GM12878 (cell line): Measurements from ENCODE around the gene SLC22A7. TPM values are rescaled to one million over a fixed set of nuclear protein-coding genes. Genes with fewer than 3 reads are reported as not detected.
A peak's percentile ranks its signal among the peaks of the same experiment; 100 is the strongest.

Source experiments
- ATAC-seq: fragments of 200-7000 bp; cut with Tn5 transposase; 3 replicates; pipeline ENCODE4 v1.9.1; 2020; ENCODE audit warnings: mild to moderate bottlenecking, moderate library complexity
- BruUV-seq: library from RNA; stranded (reverse); fragments of 400-500 nt; replicated peaks from 2 replicates; lab custom pipeline; 2021; lab: Mats Ljungman, UMichigan
- CTCF ChIA-PET: fragments of 300-600 bp; sonication (Branson Sonifier 250); formaldehyde crosslinking; extraction: SDS; loops from one replicate; lab custom pipeline; 2021; ENCODE audit warnings: inconsistent platforms; lab: Yijun Ruan, JAX
- POLR2A ChIA-PET: fragments of 350-600 bp; formaldehyde crosslinking; extraction: SDS; loops from one replicate; lab custom pipeline; 2021; ENCODE audit warnings: inconsistent platforms; lab: Charles Lee
- RAD21 ChIA-PET: fragments of 300-600 bp; sonication (Branson Sonifier 250); formaldehyde crosslinking; loops from one replicate; lab custom pipeline; 2023; ENCODE audit warnings: antibody characterized with exemption; ENCODE audit not compliant: unreplicated experiment; lab: Charles Lee
- SMC1A ChIA-PET: fragments of 300-600 bp; sonication (Branson Sonifier 250); formaldehyde crosslinking; loops from one replicate; lab custom pipeline; 2023; ENCODE audit not compliant: unreplicated experiment, uncharacterized antibody; lab: Charles Lee
- DNase-seq: peaks from one replicate; pipeline ENCODE4 v3.0.0-alpha.2; 2011; ENCODE audit warnings: low read depth, low spot score
- FAIRE-seq: peaks from 3 replicates; lab custom pipeline; 2011; peaks lifted over from hg19 to GRCh38; lab: Jason Lieb, UNC
- H2AFZ ChIP-seq: 2 replicates; pipeline ENCODE4 v1.6.0; 2011; ENCODE audit warnings: low read depth, low read length, control low read depth; ENCODE audit not compliant: control insufficient read depth
- H3K27ac ChIP-seq: 2 replicates; pipeline ENCODE4 v1.5.1; 2011; ENCODE audit warnings: control low read depth; ENCODE audit not compliant: control insufficient read depth, insufficient read depth
- H3K27me3 ChIP-seq, 2 experiments: replicated peaks in 1 of 2; 2 replicates each; pipeline versions ENCODE4 v1.6.0 to v1.6.1; 2011; ENCODE audit warnings: low read length in 1 of 2; ENCODE audit not compliant: control insufficient read depth in 2 of 2, insufficient read depth in 2 of 2
- H3K36me3 ChIP-seq, 2 experiments: 2 replicates each; pipeline ENCODE4 v1.5.1; 2011; ENCODE audit warnings: low read length in 1 of 2; ENCODE audit not compliant: control insufficient read depth in 2 of 2, insufficient read depth in 2 of 2
- H3K4me1 ChIP-seq: 2 replicates; pipeline ENCODE4 v1.6.1; 2011; ENCODE audit warnings: mild to moderate bottlenecking, low read length, moderate library complexity, mixed read lengths; ENCODE audit not compliant: control insufficient read depth, insufficient read depth
- H3K4me2 ChIP-seq: 2 replicates; pipeline ENCODE4 v1.6.0; 2011; ENCODE audit warnings: control low read depth; ENCODE audit not compliant: control insufficient read depth, insufficient read depth
- H3K4me3 ChIP-seq: fragments of 200-600 bp; sonication (generic); 2 replicates; pipeline ENCODE4 v1.5.1; 2016
- H3K79me2 ChIP-seq: 2 replicates; pipeline ENCODE4 v1.6.0; 2011; ENCODE audit warnings: low read length; ENCODE audit not compliant: control insufficient read depth, insufficient read depth
- H3K9ac ChIP-seq: 2 replicates; pipeline ENCODE4 v1.8.0; 2011; ENCODE audit warnings: low read length, control low read depth, mixed read lengths; ENCODE audit not compliant: control insufficient read depth, insufficient read depth
- H3K9me3 ChIP-seq: replicated peaks from 3 replicates; pipeline ENCODE4 v1.5.1; 2011; ENCODE audit warnings: mild to moderate bottlenecking, low read length; ENCODE audit not compliant: control insufficient read depth, insufficient read depth
- H4K20me1 ChIP-seq: 2 replicates; pipeline ENCODE4 v1.6.0; 2011; ENCODE audit not compliant: control insufficient read depth, insufficient read depth
- BHLHE40 ChIP-seq, 2 experiments: fragments of 450-650 bp in 1 of 2; IDR thresholded peaks; 2 replicates each; pipeline ENCODE4 v1.6.1; 2011 to 2017; ENCODE audit warnings: low read depth in 2 of 2, borderline replicate concordance in 1 of 2, improper control_type of control experiment in 1 of 2, low read length in 1 of 2, mild to moderate bottlenecking in 1 of 2
- CBX5 ChIP-seq: sonication (generic); IDR thresholded peaks from 2 replicates; pipeline ENCODE4 v1.6.1; 2016; ENCODE audit warnings: low read depth, moderate library complexity, mild to moderate bottlenecking, inconsistent platforms
- MTA3 ChIP-seq: IDR thresholded peaks from 2 replicates; pipeline ENCODE4 v1.6.1; 2012; ENCODE audit warnings: low read length, inconsistent platforms, borderline replicate concordance
- RAD21 ChIP-seq: IDR thresholded peaks from 2 replicates; pipeline ENCODE4 v1.6.1; 2011; ENCODE audit warnings: mild to moderate bottlenecking, low read depth, low read length, moderate library complexity; ENCODE audit not compliant: insufficient read depth
- SP1 ChIP-seq: IDR thresholded peaks from one replicate; pipeline ENCODE4 v1.6.1; 2011; ENCODE audit warnings: low read depth, low read length
- SREBF1 ChIP-seq: IDR thresholded peaks from 2 replicates; pipeline ENCODE4 v1.6.1; 2012; ENCODE audit warnings: mild to moderate bottlenecking, low read length
- TAF1 ChIP-seq: IDR thresholded peaks from 2 replicates; pipeline ENCODE4 v1.6.1; 2011; ENCODE audit warnings: mild to moderate bottlenecking, low read depth, low read length, borderline replicate concordance
- ZNF24 ChIP-seq: fragments of 450-650 bp; IDR thresholded peaks from 2 replicates; pipeline ENCODE4 v1.6.1; 2017; ENCODE audit warnings: antibody characterized with exemption, mild to moderate bottlenecking
- in situ Hi-C: fragments of 300-500 bp; cut with MboI; formaldehyde crosslinking; loops from 9 replicates; pipeline ENCODE4 v1.14.3; 2018; ENCODE audit warnings: mixed read lengths
- intact Hi-C: fragments of 100-400 bp; cut with micrococcal nuclease; formaldehyde crosslinking; loops from one replicate; pipeline ENCODE4 v1.14.2; 2022; ENCODE audit not compliant: unreplicated experiment
- polyA plus RNA-seq, 11 experiments: library from polyadenylated mRNA; depleted of rRNA in 4 of 11; unstranded in 6 of 11; stranded (reverse) in 5 of 11; fragments of >200 nt; fragmentation: Nextera tagmentation in 4 of 11; fragmentation: Illumina TruSeq in 1 of 11; extraction: Ambion mirVana in 4 of 11; extraction: Trizol in 1 of 11; gene quantifications; 1 replicate in 1 of 11; 2 replicates in 10 of 11; pipeline versions ENCODE4 v1.2.1 to v1.2.3, GENCODE V29; 2011 to 2016; ENCODE audit warnings: inconsistent platforms in 2 of 11, missing spikeins in 2 of 11, low read depth in 1 of 11
- total RNA-seq, 4 experiments: library from RNA; depleted of rRNA in 3 of 4; stranded (reverse); fragments of >200 nt in 3 of 4; fragmentation: Illumina TruSeq in 1 of 4; extraction: Trizol in 1 of 4; gene quantifications; 2 replicates each; pipeline versions ENCODE4 v1.2.1 to v1.2.3, GENCODE V29; 2013 to 2021
- TF ChIP-seq, protein P1 (sequence below): fragments of 150-350 bp; IDR thresholded peaks from 2 replicates; pipeline ENCODE4 v1.6.1; 2016; ENCODE audit warnings: low read depth, low read length

Gene SLC22A7
- total and polyA plus RNA-seq, 10 of the 15 experiments (the other 5 are each of a cell fraction or from before 2014, with no cell fraction given) = 0.08 to 0.31 TPM; not detected in 8

DNA sequence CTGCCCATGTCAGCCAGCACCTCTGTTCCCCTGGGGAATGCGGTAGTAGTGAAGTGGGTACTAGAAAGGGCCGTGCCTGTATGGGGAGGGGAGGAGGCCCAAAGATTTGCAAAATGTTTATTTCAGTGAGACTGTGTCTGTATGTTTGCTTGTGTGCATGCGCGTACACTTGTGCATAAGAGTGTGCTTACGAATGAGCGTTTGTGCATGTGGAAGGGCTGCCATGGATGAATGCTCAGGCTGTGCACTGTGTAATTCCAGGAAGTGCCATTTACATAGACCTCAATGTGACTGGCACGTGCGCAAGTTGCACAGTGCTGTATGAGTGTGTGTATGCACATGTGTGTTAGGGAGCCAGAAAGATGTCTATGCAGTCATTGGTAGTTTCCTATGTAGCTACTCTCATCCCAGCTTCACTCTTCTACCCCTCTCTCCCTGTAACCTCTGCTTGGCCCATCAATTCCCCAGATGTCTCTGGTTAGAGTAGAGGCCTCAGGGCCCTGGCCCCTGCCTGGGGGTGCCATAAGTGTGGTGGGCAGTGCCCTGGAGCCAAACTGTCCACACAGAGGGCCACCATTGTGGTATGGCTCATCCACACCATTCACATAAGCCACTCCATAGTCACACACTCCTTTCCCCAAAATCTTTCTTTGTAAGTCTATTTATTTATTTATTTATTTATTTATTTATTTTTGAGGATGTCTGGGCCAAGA, 26.8 kb upstream of the SLC22A7 start (continued):
- TF ChIP-seq SP1 (no peak), MTA3 (no peak), BHLHE40 (IDR thresholded peaks at IDR 0.05; ENCODE audit: borderline replicate concordance in 1 of 2, low read depth in 2 of 2, low read length in 1 of 2) (peak; percentile 95 to 96)

DNA sequence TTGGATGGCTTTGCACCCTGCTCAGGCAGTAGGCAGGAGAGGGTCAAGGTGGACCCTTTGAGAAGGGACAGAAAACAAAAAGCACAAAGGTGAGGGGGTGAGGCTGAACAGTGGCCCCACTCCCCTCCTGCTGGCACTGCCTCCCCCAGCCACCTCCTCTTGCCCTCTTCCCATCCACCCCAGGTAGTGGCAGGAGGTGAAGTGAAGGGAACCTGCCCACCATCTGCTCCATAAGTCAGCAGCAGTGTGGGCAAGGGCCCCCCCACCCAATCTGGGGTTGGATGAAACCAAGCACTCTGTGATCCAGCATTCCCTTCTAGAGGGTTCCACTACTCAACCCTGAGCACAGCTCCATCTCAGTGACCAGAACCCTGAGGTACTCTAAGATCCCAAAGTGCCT, 26.1 kb upstream of the SLC22A7 start:
- Histone ChIP-seq H3K4me3 (no peak overlapping the region), H3K4me1 (peaks cover 28% of the 10 kb centered on the region), H3K79me2 (no peaks in the 10 kb centered on the region), H3K27me3 (no peaks in the 10 kb centered on the region; a peak in 1 of 4 replicates), H2AFZ (no peak overlapping the region), H3K9ac (no peak overlapping the region), H4K20me1 (no peaks in the 10 kb centered on the region), H3K4me2 (no peak overlapping the region), H3K36me3 (no peaks in the 10 kb centered on the region), H3K27ac (no peak overlapping the region), H3K9me3 (no peaks in the 10 kb centered on the region)
- POLR2A ChIA-PET = interaction anchor here (1.0 to 1.5 kb wide), 4 partner anchors 47 to 235 kb away, joined by 3 to 5 read pairs (median 4); partner anchors contain the start of gene ZNF318
- FAIRE-seq (no peak), DNase-seq (no peak), ATAC-seq (no peak)
- TF ChIP-seq RAD21 = 0 out of 2 replicates have a peak, but pooled peaks have one; percentile 3
- TF ChIP-seq, protein P1, sequence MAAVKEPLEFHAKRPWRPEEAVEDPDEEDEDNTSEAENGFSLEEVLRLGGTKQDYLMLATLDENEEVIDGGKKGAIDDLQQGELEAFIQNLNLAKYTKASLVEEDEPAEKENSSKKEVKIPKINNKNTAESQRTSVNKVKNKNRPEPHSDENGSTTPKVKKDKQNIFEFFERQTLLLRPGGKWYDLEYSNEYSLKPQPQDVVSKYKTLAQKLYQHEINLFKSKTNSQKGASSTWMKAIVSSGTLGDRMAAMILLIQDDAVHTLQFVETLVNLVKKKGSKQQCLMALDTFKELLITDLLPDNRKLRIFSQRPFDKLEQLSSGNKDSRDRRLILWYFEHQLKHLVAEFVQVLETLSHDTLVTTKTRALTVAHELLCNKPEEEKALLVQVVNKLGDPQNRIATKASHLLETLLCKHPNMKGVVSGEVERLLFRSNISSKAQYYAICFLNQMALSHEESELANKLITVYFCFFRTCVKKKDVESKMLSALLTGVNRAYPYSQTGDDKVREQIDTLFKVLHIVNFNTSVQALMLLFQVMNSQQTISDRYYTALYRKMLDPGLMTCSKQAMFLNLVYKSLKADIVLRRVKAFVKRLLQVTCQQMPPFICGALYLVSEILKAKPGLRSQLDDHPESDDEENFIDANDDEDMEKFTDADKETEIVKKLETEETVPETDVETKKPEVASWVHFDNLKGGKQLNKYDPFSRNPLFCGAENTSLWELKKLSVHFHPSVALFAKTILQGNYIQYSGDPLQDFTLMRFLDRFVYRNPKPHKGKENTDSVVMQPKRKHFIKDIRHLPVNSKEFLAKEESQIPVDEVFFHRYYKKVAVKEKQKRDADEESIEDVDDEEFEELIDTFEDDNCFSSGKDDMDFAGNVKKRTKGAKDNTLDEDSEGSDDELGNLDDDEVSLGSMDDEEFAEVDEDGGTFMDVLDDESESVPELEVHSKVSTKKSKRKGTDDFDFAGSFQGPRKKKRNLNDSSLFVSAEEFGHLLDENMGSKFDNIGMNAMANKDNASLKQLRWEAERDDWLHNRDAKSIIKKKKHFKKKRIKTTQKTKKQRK = no peak
- no peak for TF ChIP-seq TAF1
- no peak for TF ChIP-seq SREBF1
- no peak for TF ChIP-seq ZNF24
- TF ChIP-seq CBX5 = no peak
- RAD21 ChIA-PET = interaction anchor here (1.2 kb wide), 1 partner anchor 51 kb away, joined by 7 read pairs; no protein-coding TSS in a partner anchor
- SMC1A ChIA-PET = interaction anchor here (1.1 to 3.2 kb wide), 8 partner anchors 8 to 126 kb away, joined by 3 to 11 read pairs (median 5); no protein-coding TSS in a partner anchor
- in situ Hi-C loops = no loop called here
- CTCF ChIA-PET = interaction anchor here (0.8 to 1.8 kb wide), 6 partner anchors 37 to 126 kb away, joined by 3 to 7 read pairs (median 4); partner anchors contain the start of gene CRIP3
- intact Hi-C loops = no loop called here
- no TSS peak for BruUV-seq
